ENCODE data around the gene ADARB1. TPM values are rescaled to one million over a fixed set of nuclear protein-coding genes. Genes with fewer than 3 reads are reported as not detected.

The ADARB1 gene
- total and polyA plus RNA-seq, 9 of the 15 experiments (the other 6 are each of a cell fraction or from before 2014, with no cell fraction given) = 6.7 to 16.0 (median 8.3) TPM

GRCh38 chr21:45088729-45089128, 14.3 kb downstream of the ADARB1 start (continued):
- TF ChIP-seq ATF3 (IDR thresholded peaks at IDR 0.05) (peak; percentile 43; the same call in 1 of the 2 replicates), ATF3 (CRISPR knock-in tag; conservative IDR thresholded peaks at IDR 0.05) (no peak)

- CTCF ChIA-PET (ENCODE audit: low intra/inter-chr PET ratio) = no interaction called here
- Histone ChIP-seq H3K36me3 (ENCODE audit: control insufficient read depth, insufficient read depth, low read length) (no peaks in the 10 kb centered on the region), H3K4me2 (ENCODE audit: insufficient read depth, low read length) (no peak overlapping the region), H3K9me1 (ENCODE audit: control insufficient read depth, insufficient read depth, low read length) (peaks cover 2% of the 10 kb centered on the region), H3K27me3 (ENCODE audit: control insufficient read depth in 2 of 2, insufficient read depth in 2 of 2, low read length in 2 of 2) (peaks cover 0 to 10% of the 10 kb centered on the region in 2 experiments; a peak in 3 of 5 replicates), H4K20me1 (replicated peaks; ENCODE audit: control insufficient read depth, insufficient read depth, low read length) (peaks cover 24% of the 10 kb centered on the region), H3K4me1 (replicated peaks in 1 of 2; ENCODE audit: control insufficient read depth in 2 of 2, insufficient read depth in 2 of 2, low read length in 2 of 2) (peaks cover under 1 to 8% of the 10 kb centered on the region in 2 experiments), H3K4me3 (no peak overlapping the region), H3K9me3 (replicated peaks; ENCODE audit: control insufficient read depth, insufficient read depth, low read depth, low read length) (no peaks in the 10 kb centered on the region), H2AFZ (ENCODE audit: low read depth, low read length) (no peak overlapping the region), H3K9ac (ENCODE audit: insufficient read depth in 1 of 2, low read depth in 2 of 2, low read length in 2 of 2) (no peak overlapping the region), H3K27ac (ENCODE audit: extremely low read depth, low read depth, low read length) (no peak overlapping the region), H3K79me2 (ENCODE audit: control insufficient read depth, insufficient read depth, low read length) (0 out of 3 replicates have a peak, but pooled peaks cover 1% of the 10 kb centered on the region)
- no peak for DNase-seq (ENCODE audit: extremely low read depth in 1 of 4, low spot score in 3 of 4)
- BruUV-seq (replicated peaks) = no TSS peak
- intact Hi-C loops (cut with micrococcal nuclease) = no loop called here
- in situ Hi-C loops (cut with MboI) = no loop called here
- POLR2A ChIA-PET = interaction anchor here (0.6 to 2.7 kb wide), 4 partner anchors 10 to 46 kb away, joined by 3 to 9 read pairs (median 4); no protein-coding TSS in a partner anchor
- no peak for ATAC-seq
- 12% methylated on average over 4 of the region's 4 CpGs for WGBS (ENCODE audit: insufficient coverage, low coverage, missing lambda C conversion rate)
- no peak for FAIRE-seq
- no peak for TF ChIP-seq NFATC3 (IDR thresholded peaks at IDR 0.05)
- TF ChIP-seq E2F3 (CRISPR knock-in tag; IDR thresholded peaks at IDR 0.05) = no peak
- 0 out of 2 replicates have a peak, but pooled peaks have one; percentile 10 for TF ChIP-seq PKNOX1 (IDR thresholded peaks at IDR 0.05)
- no peak for TF ChIP-seq E2F5 (CRISPR knock-in tag; IDR thresholded peaks at IDR 0.05)
- no peak for TF ChIP-seq ZNF239 (CRISPR knock-in tag; IDR thresholded peaks at IDR 0.05)
- no peak for TF ChIP-seq KHSRP (IDR thresholded peaks at IDR 0.05)
- peak; percentile 29; the same call in 1 of the 2 replicates for TF ChIP-seq CBFA2T2 (conservative IDR thresholded peaks at IDR 0.05)
- no peak for TF ChIP-seq ZNF507 (tag; conservative IDR thresholded peaks at IDR 0.05)
- no peak for TF ChIP-seq EHMT2 (IDR thresholded peaks at IDR 0.05)
- TF ChIP-seq SNIP1 (IDR thresholded peaks at IDR 0.05; ENCODE audit: low read depth) = no peak
- no peak for TF ChIP-seq E2F1 (CRISPR knock-in tag; IDR thresholded peaks at IDR 0.05)
- no peak for TF ChIP-seq SMARCC2 (IDR thresholded peaks at IDR 0.05; ENCODE audit: low read depth)
- peak; percentile 67 for TF ChIP-seq RAD51 (IDR thresholded peaks at IDR 0.05; ENCODE audit: borderline replicate concordance, low read depth)
- no peak for TF ChIP-seq BHLHE40 (IDR thresholded peaks at IDR 0.05; ENCODE audit: low read length)
- TF ChIP-seq TFE3 (CRISPR knock-in tag; IDR thresholded peaks at IDR 0.05) = peak; percentile 88
- no peak for TF ChIP-seq CSDE1 (IDR thresholded peaks at IDR 0.05)
Observed at GRCh38 chr21:45089964-45090363, 15.6 kb downstream of the ADARB1 start.

Data from K562 (cell line).